HUES6 (cell line): ENCODE data around the gene S100A4.

Experiments
- H3K27ac ChIP-seq: 2 replicates; pipeline ENCODE4 v1.7.0; 2013; ENCODE audit warnings: low read depth, mild to moderate bottlenecking, low read length, inconsistent platforms
- H3K27me3 ChIP-seq: 2 replicates; pipeline ENCODE4 v1.6.1; 2013; ENCODE audit warnings: low read length; ENCODE audit not compliant: control insufficient read depth, insufficient read depth
- H3K36me3 ChIP-seq: 2 replicates; pipeline ENCODE4 v1.6.1; 2013; ENCODE audit warnings: low read length; ENCODE audit not compliant: control insufficient read depth, insufficient read depth
- H3K4me1 ChIP-seq: 2 replicates; pipeline ENCODE4 v1.6.1; 2013; ENCODE audit warnings: low read length; ENCODE audit not compliant: control insufficient read depth, insufficient read depth
- H3K4me3 ChIP-seq: 2 replicates; pipeline ENCODE4 v1.5.1; 2013; ENCODE audit warnings: low read depth, low read length
- H3K9ac ChIP-seq: one replicate; pipeline ENCODE4 v1.6.1; 2013; ENCODE audit warnings: mild to moderate bottlenecking, low read length
- H3K9me3 ChIP-seq: 2 replicates; pipeline ENCODE4 v1.6.1; 2013; ENCODE audit warnings: low read depth, low read length; ENCODE audit not compliant: control insufficient read depth, insufficient read depth

Gene S100A4

DNA sequence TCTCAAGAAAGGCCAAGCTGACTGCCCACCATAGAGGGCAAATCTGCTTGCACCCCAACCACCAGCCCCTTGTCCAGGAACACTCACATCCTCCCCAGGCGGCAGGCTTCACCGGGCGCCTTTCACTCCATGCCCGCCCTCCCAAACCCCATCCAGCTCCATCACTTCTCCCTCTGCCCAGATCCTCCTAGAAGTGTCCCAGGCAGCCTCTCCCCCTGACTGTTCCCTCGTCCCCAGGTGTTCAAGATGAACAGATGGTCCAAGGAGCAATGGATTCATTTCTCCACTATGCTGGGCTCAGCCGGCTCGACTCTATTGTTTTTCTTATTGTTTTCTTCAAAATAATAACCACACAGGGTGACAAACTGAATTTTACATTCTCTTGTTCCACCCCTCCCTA lies 31.9 kb downstream of the S100A4 start:
- H3K36me3 ChIP-seq = no peaks in the 10 kb centered on the region
- peaks cover 8% of the 10 kb centered on the region; the same call in 1 of the 2 replicates for H3K4me1 ChIP-seq
- H3K9me3 ChIP-seq = no peaks in the 10 kb centered on the region
- no peak overlapping the region for H3K4me3 ChIP-seq
- no peak overlapping the region for H3K9ac ChIP-seq
- peaks cover 60% of the 10 kb centered on the region for H3K27me3 ChIP-seq
- no peak overlapping the region for H3K27ac ChIP-seq

DNA sequence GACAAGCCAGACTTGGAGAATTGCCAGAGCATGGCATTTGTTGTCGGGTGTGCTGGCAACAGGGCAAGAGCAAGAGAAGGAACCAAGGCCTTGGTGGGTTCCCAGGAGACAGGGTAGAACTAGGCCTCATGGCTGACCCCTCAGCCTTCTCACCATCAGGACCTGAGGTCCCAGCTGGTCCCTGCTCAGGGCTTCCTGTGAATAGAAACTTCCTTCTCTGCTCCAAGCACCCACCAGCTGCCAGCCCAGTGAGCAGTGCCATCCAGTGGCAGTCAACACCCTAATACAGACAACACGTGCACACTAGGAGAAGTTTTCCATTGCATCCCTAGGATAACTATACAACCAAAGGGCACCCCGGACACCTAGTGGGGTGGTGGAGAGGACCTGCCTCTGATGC lies 32.6 kb downstream of the S100A4 start:
- H3K4me3 ChIP-seq = no peak overlapping the region
- H3K27me3 ChIP-seq = peaks cover 57% of the 10 kb centered on the region
- H3K27ac ChIP-seq = no peak overlapping the region
- H3K4me1 ChIP-seq = peaks cover 8% of the 10 kb centered on the region; the same call in 1 of the 2 replicates
- no peaks in the 10 kb centered on the region for H3K36me3 ChIP-seq
- no peaks in the 10 kb centered on the region for H3K9me3 ChIP-seq
- no peak overlapping the region for H3K9ac ChIP-seq

DNA sequence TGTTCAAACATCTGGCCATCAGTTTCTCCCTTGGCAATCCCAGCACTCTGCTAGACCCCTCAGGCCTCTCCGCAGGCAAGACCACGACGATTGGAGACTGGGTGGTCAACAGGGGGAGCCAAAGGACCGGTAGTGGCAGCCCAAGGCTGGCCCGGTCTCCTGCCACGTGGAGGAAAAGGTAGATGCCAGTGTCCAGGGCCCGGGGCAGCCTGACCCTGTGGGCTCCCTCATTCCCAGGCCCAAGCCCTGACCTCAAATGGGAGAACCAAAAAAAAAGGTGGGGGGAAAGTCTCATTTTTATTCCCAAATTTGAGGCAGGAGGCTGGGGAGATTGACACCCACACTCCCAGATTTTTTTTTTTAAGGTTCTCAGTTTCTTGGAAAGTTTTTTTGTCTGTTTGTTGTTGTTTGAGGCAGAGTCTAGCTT lies 34.6 kb downstream of the S100A4 start:
- no peaks in the 10 kb centered on the region for H3K9me3 ChIP-seq
- no peak overlapping the region for H3K4me3 ChIP-seq
- peaks cover 40% of the 10 kb centered on the region for H3K27me3 ChIP-seq
- H3K4me1 ChIP-seq = peaks cover 12% of the 10 kb centered on the region; the same call in 1 of the 2 replicates
- H3K36me3 ChIP-seq = no peaks in the 10 kb centered on the region
- H3K27ac ChIP-seq = no peak overlapping the region
- no peak overlapping the region for H3K9ac ChIP-seq

DNA sequence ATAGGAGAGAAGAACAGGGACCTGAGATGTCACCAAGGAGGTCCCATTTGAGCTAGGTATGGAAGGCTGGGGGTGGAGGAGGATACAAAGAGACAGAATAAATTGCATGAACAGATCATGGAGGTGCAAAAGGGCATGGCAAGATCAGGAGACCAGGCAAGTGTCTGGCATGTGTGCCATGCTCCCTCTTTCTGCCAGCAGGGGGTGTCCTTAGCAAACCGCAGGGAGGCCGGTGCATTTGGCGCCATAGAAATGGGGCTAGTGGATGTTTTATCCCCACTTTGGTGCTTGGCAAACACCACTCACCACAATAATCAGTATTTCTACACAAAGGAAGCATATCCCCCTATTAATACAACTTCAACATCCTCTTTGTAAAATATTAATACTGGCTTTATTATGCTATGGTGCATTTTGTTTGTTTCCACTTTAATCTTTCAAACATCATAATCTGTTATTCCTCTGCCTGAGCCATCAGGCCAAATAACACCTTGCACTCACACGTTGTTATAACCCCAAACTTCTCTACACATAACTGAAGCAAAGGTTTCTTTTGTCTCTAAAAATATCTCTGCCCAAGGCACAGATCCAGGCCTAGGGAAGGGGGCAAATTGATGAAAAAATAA lies 35.8 kb downstream of the S100A4 start:
- Histone ChIP-seq H3K36me3 (no peaks in the 10 kb centered on the region), H3K27ac (no peak overlapping the region), H3K9me3 (no peaks in the 10 kb centered on the region), H3K4me1 (peaks cover 7% of the 10 kb centered on the region; the same call in 1 of the 2 replicates), H3K4me3 (no peak overlapping the region), H3K9ac (no peak overlapping the region), H3K27me3 (peaks cover 29% of the 10 kb centered on the region)

DNA sequence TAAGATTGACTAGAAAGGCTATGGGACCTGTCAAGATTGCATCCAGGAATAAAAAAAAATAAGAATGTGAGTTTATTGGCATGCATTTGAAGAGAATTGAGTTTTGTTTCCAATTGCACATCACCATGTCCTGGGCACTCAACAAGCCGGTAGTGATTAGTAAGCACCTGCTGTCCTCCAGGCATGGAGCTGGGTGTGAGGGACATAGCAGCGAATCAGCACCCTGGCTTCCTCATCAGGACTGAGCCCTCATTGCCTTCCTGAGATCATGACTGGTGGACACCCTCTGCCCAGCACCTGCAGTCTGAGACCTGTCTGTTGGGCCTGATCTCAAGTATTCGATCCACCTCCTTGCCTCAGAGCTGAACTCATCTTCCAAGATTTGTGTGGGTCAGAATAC lies 36.6 kb downstream of the S100A4 start:
- no peak overlapping the region for H3K27ac ChIP-seq
- H3K36me3 ChIP-seq = no peaks in the 10 kb centered on the region
- no peak overlapping the region for H3K9ac ChIP-seq
- H3K4me3 ChIP-seq = no peak overlapping the region
- H3K9me3 ChIP-seq = no peaks in the 10 kb centered on the region
- peaks cover 21% of the 10 kb centered on the region for H3K27me3 ChIP-seq
- peaks cover 7% of the 10 kb centered on the region; the same call in 1 of the 2 replicates for H3K4me1 ChIP-seq

DNA sequence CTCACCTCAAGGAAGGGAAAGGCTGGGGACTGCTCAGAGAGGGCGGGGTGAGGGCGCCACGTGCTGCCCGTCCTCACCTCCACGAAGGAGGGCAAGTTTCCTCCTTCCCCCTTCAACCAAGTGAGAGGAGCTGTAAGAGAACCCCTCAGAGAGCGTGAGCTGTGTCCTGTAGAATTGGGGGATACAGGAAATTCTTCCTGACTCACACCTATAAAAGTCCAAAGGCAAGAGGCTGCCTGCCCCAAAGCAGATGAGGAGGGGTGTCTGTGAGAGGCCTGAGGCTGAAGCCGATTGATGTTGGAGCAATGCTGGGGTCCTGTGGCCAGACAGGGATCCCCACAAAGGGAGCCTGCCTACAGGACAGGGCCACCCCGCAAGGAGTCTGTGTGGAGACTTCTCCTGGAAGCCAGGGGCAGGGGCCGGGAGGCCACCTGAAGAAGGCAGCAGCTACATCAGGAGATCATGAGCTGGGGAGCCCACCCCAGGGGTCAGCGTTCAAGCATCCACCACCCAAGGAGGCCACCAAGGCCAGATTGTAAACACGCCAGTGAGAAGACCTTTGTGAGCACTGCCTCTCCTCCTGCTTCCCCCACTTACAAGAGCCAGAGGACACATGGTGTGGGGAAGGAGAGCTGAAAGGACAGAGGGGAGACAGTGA lies 37.6 kb downstream of the S100A4 start:
- Histone ChIP-seq H3K27me3 (peaks cover 12% of the 10 kb centered on the region), H3K4me3 (no peak overlapping the region), H3K4me1 (peaks cover 7% of the 10 kb centered on the region; the same call in 1 of the 2 replicates), H3K9me3 (no peaks in the 10 kb centered on the region), H3K36me3 (no peaks in the 10 kb centered on the region), H3K9ac (no peak overlapping the region), H3K27ac (no peak overlapping the region)

DNA sequence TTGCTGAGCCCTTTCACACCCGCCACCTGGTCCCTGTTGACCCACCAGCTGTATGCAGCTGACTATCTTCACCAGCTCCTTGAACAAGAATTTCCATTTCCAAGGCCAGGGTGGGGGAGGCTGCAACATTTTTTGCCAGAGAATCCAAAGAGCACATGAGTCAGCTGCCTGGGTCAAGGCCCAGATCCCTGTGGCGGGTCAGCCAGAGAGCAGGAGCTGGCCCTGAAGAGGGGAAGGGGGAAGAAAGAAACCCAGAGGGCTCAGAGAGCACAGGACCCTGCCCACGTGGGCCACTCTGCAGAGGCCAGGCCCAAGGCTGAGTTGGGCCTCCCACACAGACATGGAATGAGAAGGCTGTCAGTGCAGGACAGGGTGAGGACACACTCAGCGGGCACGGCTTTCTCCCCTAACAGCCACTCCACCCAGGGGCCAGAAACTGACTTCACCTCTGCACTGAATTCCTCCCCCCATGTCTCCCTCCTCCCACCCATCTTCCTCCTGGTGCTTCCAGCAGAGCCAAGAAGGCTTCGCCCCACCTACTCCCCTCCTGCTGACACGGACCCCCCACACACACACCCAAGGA lies 38.7 kb downstream of the S100A4 start:
- Histone ChIP-seq H3K36me3 (no peaks in the 10 kb centered on the region), H3K27me3 (peaks cover 2% of the 10 kb centered on the region; the same call in 1 of the 2 replicates), H3K4me3 (no peak overlapping the region), H3K4me1 (peaks cover 7% of the 10 kb centered on the region; the same call in 1 of the 2 replicates), H3K27ac (no peak overlapping the region), H3K9ac (no peak overlapping the region), H3K9me3 (no peaks in the 10 kb centered on the region)

DNA sequence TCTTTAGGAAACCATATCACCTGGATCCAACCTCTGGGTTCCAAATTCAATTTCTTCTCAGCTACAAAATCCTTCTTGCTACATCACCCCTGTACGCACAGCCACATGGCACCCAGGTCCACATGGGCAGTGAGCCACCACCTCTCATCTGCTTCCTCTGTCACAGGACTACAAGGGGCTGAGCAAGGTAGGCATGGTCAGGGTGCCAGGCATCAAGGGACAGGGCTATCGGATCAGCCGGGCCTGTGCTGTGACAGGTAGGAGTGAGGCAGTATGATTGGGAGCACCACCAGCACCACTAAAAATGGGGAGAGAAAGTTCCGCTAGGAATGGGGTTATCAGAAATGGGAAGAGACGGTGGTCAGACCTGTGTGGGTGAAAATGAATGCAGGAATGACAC lies 39.2 kb downstream of the S100A4 start:
- Histone ChIP-seq H3K4me3 (no peak overlapping the region), H3K36me3 (no peaks in the 10 kb centered on the region), H3K9me3 (no peaks in the 10 kb centered on the region), H3K9ac (no peak overlapping the region), H3K4me1 (peaks cover 7% of the 10 kb centered on the region; the same call in 1 of the 2 replicates), H3K27ac (no peak overlapping the region), H3K27me3 (no peaks in the 10 kb centered on the region; the same call in 1 of the 2 replicates)

DNA sequence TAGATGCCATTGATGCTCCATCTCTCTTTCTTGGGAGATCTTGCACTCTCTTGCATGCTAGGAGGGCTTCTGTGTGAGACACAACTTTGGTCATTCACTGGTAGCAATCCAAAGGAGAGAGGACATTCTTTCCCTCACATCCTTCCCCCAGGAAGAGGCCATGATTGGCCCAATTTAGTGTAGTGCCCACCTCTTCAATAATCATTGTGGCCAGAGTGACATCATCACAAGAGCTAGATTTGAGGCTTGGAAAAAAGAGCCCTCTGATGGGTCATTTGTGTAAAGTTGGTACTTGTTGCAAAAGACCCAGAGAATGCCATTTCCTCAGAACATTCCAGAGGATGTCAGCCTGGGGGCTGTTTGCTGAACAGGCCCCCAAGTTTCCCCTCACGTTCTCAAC lies 40.0 kb downstream of the S100A4 start:
- H3K27ac ChIP-seq = no peak overlapping the region
- H3K27me3 ChIP-seq = no peaks in the 10 kb centered on the region; the same call in 1 of the 2 replicates
- peaks cover 7% of the 10 kb centered on the region; the same call in 1 of the 2 replicates for H3K4me1 ChIP-seq
- no peak overlapping the region for H3K4me3 ChIP-seq
- no peaks in the 10 kb centered on the region for H3K36me3 ChIP-seq
- no peak overlapping the region for H3K9ac ChIP-seq
- no peaks in the 10 kb centered on the region for H3K9me3 ChIP-seq

DNA sequence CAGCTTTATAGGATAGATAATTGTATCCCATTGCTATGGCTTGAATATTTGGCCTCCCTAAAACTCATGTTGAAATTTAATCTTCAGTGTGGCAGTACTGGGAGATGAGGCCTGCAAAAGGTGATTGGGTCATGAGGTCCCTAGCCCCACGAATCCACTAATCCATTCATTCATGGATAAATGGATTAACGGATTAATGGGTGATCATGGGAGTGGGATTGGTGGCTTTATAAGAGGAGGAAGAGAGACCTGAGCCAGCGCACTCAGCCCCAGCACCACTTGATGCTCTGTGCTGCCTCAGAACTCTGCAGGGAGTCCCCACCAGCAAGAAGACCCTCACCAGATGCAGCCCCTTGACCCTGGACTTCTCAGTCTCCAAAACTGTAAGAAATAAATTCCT lies 41.8 kb downstream of the S100A4 start:
- Histone ChIP-seq H3K9me3 (no peaks in the 10 kb centered on the region), H3K9ac (no peak overlapping the region), H3K4me1 (peaks cover 7% of the 10 kb centered on the region; the same call in 1 of the 2 replicates), H3K27ac (no peak overlapping the region), H3K27me3 (no peaks in the 10 kb centered on the region; the same call in 1 of the 2 replicates), H3K4me3 (no peak overlapping the region), H3K36me3 (no peaks in the 10 kb centered on the region)

DNA sequence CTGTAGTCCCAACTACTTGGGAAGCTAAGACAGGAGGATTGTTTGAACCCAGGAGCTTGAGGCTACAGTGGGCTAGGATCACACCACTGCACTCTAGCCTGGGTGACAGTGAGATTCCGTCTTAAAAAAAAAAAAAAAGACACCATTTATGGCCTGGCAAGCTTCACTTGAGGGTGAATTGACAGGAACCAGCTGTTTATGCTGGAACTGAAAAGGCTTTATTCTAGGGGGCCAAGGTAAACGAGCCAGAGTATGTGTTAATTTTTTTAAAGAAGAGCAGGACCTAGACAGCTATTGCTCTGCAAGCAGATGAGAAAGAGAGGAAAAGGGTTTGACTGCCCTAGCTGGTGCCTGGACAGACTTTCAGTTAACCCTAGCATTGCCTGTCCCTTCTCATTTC lies 46.9 kb downstream of the S100A4 start:
- Histone ChIP-seq H3K27ac (no peak overlapping the region), H3K4me1 (peaks cover 5% of the 10 kb centered on the region; the same call in 1 of the 2 replicates), H3K36me3 (no peaks in the 10 kb centered on the region), H3K9me3 (no peaks in the 10 kb centered on the region), H3K27me3 (no peaks in the 10 kb centered on the region), H3K4me3 (no peak overlapping the region), H3K9ac (no peak overlapping the region)
